ENCODE results near the gene KCTD17. TPM values are rescaled to one million over a fixed set of nuclear protein-coding genes. Genes with fewer than 3 reads are reported as not detected.

Gene KCTD17
- total RNA-seq, 1 experiment from 2014 or later, result 32.7 TPM

DNA sequence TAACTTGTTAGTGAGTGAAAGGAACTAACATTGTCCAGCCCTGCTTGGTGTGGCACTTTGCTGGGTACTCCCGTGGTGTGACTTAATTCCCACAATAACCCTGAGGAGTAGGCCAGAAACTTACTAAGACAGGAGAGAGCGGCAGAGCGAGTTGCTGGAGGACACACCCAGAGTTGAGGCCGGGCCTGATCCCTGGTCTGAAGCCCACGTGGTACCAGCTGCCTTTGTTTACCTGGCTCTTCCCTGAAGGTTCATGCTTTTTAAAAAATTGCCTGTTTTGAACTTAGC lies 31.4 kb upstream of the KCTD17 start:
- peak overlapping the region; percentile 64 to 67 for H3K4me3 ChIP-seq (ENCODE audit: low read depth in 2 of 2, low read length in 2 of 2)
- CTCF ChIA-PET, result interaction anchor here (1.1 kb wide), 1 partner anchor 43 kb away, joined by 4 read pairs; no protein-coding TSS in a partner anchor
- in situ Hi-C loops (cut with HindIII; ENCODE audit: low pct_unique_long_range_greater_than_20kb, low sequenced_read_pairs), result no loop called here
- no TSS peak for BruUV-seq (replicated peaks)
- H3K27ac ChIP-seq (ENCODE audit: low read length), result peak overlapping the region; percentile 71
- H3K27me3 ChIP-seq (ENCODE audit: control insufficient read depth, insufficient read depth, low read length), result no peaks in the 10 kb centered on the region
- TF ChIP-seq SIN3A (IDR thresholded peaks at IDR 0.05; ENCODE audit: borderline replicate concordance, insufficient read depth, low read depth, low read length), result no peak
- TF ChIP-seq, protein P1, sequence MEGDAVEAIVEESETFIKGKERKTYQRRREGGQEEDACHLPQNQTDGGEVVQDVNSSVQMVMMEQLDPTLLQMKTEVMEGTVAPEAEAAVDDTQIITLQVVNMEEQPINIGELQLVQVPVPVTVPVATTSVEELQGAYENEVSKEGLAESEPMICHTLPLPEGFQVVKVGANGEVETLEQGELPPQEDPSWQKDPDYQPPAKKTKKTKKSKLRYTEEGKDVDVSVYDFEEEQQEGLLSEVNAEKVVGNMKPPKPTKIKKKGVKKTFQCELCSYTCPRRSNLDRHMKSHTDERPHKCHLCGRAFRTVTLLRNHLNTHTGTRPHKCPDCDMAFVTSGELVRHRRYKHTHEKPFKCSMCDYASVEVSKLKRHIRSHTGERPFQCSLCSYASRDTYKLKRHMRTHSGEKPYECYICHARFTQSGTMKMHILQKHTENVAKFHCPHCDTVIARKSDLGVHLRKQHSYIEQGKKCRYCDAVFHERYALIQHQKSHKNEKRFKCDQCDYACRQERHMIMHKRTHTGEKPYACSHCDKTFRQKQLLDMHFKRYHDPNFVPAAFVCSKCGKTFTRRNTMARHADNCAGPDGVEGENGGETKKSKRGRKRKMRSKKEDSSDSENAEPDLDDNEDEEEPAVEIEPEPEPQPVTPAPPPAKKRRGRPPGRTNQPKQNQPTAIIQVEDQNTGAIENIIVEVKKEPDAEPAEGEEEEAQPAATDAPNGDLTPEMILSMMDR (IDR thresholded peaks at IDR 0.05), result no peak
- no peak for TF ChIP-seq REST (IDR thresholded peaks at IDR 0.05; ENCODE audit: insufficient read depth in 1 of 2, low read depth in 2 of 2, low read length in 1 of 2)
- no peak for TF ChIP-seq TCF7L2 (IDR thresholded peaks at IDR 0.05; ENCODE audit: low read depth, low read length)
- no peak for TF ChIP-seq POLR2AphosphoS5 (IDR thresholded peaks at IDR 0.05; ENCODE audit: low read depth, low read length)
- DNase-seq (ENCODE audit: low read depth, low spot score) (no peak), ATAC-seq (peak; percentile 63)
- H3K4me1 ChIP-seq (ENCODE audit: control insufficient read depth, insufficient read depth, low read length), result 0 out of 2 replicates have a peak, but pooled peaks cover 2% of the 10 kb centered on the region
- H3K36me3 ChIP-seq (ENCODE audit: control insufficient read depth, insufficient read depth, low read length), result no peaks in the 10 kb centered on the region
- intact Hi-C loops (cut with micrococcal nuclease; ENCODE audit: unreplicated experiment), result no loop called here
- POLR2A ChIA-PET, result no interaction called here
- H3K9me3 ChIP-seq (ENCODE audit: control insufficient read depth, insufficient read depth, low read depth, low read length), result no peaks in the 10 kb centered on the region

DNA sequence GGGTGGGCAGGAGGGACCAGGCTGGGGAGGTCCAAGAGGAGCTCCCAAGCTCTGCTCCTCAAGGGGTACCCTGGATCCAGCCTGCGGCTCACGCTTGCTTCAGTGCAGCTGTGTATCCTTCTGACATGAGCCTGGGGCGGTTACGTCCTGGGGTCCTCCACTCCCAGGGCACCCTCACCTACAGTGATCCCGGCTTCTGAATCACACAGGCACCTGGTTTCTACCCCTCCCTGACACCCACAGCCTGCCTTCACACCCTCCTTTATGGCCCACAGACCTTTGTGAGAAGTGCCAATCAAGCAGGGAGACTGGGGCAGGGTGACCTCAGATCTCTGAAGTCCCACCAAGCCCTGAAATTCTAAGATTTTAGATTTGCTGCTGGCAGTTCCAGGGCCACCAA lies 30.5 kb upstream of the KCTD17 start:
- H3K27ac ChIP-seq (ENCODE audit: low read length), result no peak overlapping the region
- TF ChIP-seq REST (IDR thresholded peaks at IDR 0.05; ENCODE audit: insufficient read depth in 1 of 2, low read depth in 2 of 2, low read length in 1 of 2), result no peak
- TF ChIP-seq SIN3A (IDR thresholded peaks at IDR 0.05; ENCODE audit: borderline replicate concordance, insufficient read depth, low read depth, low read length), result no peak
- TF ChIP-seq POLR2AphosphoS5 (IDR thresholded peaks at IDR 0.05; ENCODE audit: low read depth, low read length), result no peak
- TF ChIP-seq TCF7L2 (IDR thresholded peaks at IDR 0.05; ENCODE audit: low read depth, low read length), result no peak
- TF ChIP-seq, protein P1 (IDR thresholded peaks at IDR 0.05), result no peak
- CTCF ChIA-PET, result interaction anchor here (1.1 kb wide), 1 partner anchor 44 kb away, joined by 4 read pairs; no protein-coding TSS in a partner anchor
- no peak for DNase-seq (ENCODE audit: low read depth, low spot score)
- no peak for ATAC-seq
- intact Hi-C loops (cut with micrococcal nuclease; ENCODE audit: unreplicated experiment) (no loop called here), in situ Hi-C loops (cut with HindIII; ENCODE audit: low pct_unique_long_range_greater_than_20kb, low sequenced_read_pairs) (no loop called here)
- H3K9me3 ChIP-seq (ENCODE audit: control insufficient read depth, insufficient read depth, low read depth, low read length), result no peaks in the 10 kb centered on the region
- H3K36me3 ChIP-seq (ENCODE audit: control insufficient read depth, insufficient read depth, low read length), result no peaks in the 10 kb centered on the region
- H3K27me3 ChIP-seq (ENCODE audit: control insufficient read depth, insufficient read depth, low read length), result no peaks in the 10 kb centered on the region
- POLR2A ChIA-PET, result no interaction called here
- H3K4me3 ChIP-seq (ENCODE audit: low read depth in 2 of 2, low read length in 2 of 2), result no peak overlapping the region
- 0 out of 2 replicates have a peak, but pooled peaks cover 2% of the 10 kb centered on the region for H3K4me1 ChIP-seq (ENCODE audit: control insufficient read depth, insufficient read depth, low read length)
- BruUV-seq (replicated peaks), result no TSS peak

Data from Panc1 (cell line).